Erythroblast (primary cell): ENCODE results near the gene DONSON.

Source experiments
- GATA1 ChIP-seq: IDR thresholded peaks from 2 replicates; pipeline ENCODE4 v1.6.1; 2011; ENCODE audit warnings: low read depth, mild to moderate bottlenecking, control low read depth, low read length, moderate library complexity
- POLR2A ChIP-seq: IDR thresholded peaks from 2 replicates; pipeline ENCODE4 v1.6.1; 2011; ENCODE audit warnings: mild to moderate bottlenecking, low read length

- TF ChIP-seq POLR2A (no peak), GATA1 (no peak)
These were observed 10.3 kb downstream of the DONSON start for GRCh38 chr21:33578214-33578613.
